Osteoblast (primary cell): ENCODE data around the gene NYNRIN. TPM values are rescaled to one million over a fixed set of nuclear protein-coding genes. Genes with fewer than 3 reads are reported as not detected.

Source experiments
- DNase-seq: peaks from one replicate; pipeline ENCODE4 v3.0.0; 2011; ENCODE audit warnings: low spot score, mixed read lengths; ENCODE audit not compliant: insufficient read length; ENCODE audit errors: missing footprints
- H2AFZ ChIP-seq: 2 replicates; pipeline ENCODE4 v1.6.0; 2011; ENCODE audit warnings: mild to moderate bottlenecking, low read length
- H3K27ac ChIP-seq: 2 replicates; pipeline ENCODE4 v1.5.1; 2011; ENCODE audit warnings: mild to moderate bottlenecking, low read depth, low read length, moderate library complexity
- H3K27me3 ChIP-seq: 2 replicates; pipeline ENCODE4 v1.6.0; 2012; ENCODE audit warnings: mild to moderate bottlenecking, control low read depth, inconsistent platforms, low read length, moderate library complexity; ENCODE audit not compliant: insufficient read depth
- H3K36me3 ChIP-seq: 2 replicates; pipeline ENCODE4 v1.5.1; 2011; ENCODE audit warnings: mild to moderate bottlenecking, low read length, control low read depth, moderate library complexity; ENCODE audit not compliant: insufficient read depth
- H3K4me1 ChIP-seq: 2 replicates; pipeline ENCODE4 v1.5.1; 2011; ENCODE audit warnings: mild to moderate bottlenecking, low read length, control low read depth, moderate library complexity; ENCODE audit not compliant: insufficient read depth
- H3K4me2 ChIP-seq: 2 replicates; pipeline ENCODE4 v1.6.0; 2011; ENCODE audit warnings: mild to moderate bottlenecking, low read length; ENCODE audit not compliant: insufficient read depth
- H3K4me3 ChIP-seq: fragments of 200-600 bp; sonication (generic); 3 replicates; pipeline ENCODE4 v1.5.1; 2012; ENCODE audit warnings: mild to moderate bottlenecking, low read length, inconsistent platforms; ENCODE audit not compliant: insufficient read depth
- H3K79me2 ChIP-seq: 2 replicates; pipeline ENCODE4 v1.6.0; 2012; ENCODE audit warnings: mild to moderate bottlenecking, low read length, control low read depth, inconsistent platforms; ENCODE audit not compliant: insufficient read depth
- H3K9me3 ChIP-seq: 2 replicates; pipeline ENCODE4 v1.5.1; 2011; ENCODE audit warnings: low read depth, low read length, control low read depth
- H4K20me1 ChIP-seq: 2 replicates; pipeline ENCODE4 v1.6.0; 2012; ENCODE audit warnings: mild to moderate bottlenecking, low read length, control low read depth; ENCODE audit not compliant: insufficient read depth
- CTCF ChIP-seq: IDR thresholded peaks from 2 replicates; pipeline ENCODE4 v1.5.1; 2011; ENCODE audit warnings: mild to moderate bottlenecking, low read depth, low read length, moderate library complexity; ENCODE audit errors: extremely low read depth
- total RNA-seq: library from RNA; depleted of rRNA; stranded (reverse); fragments of >200 nt; gene quantifications from 2 replicates; pipeline ENCODE4 v1.2.3, GENCODE V29; 2012

The NYNRIN gene
- total RNA-seq, 1 donor, result 7.2 TPM

- H4K20me1 ChIP-seq, result peaks cover 43% of the 10 kb centered on the region
- no peaks in the 10 kb centered on the region for H3K27me3 ChIP-seq
- H3K36me3 ChIP-seq, result peaks cover 57% of the 10 kb centered on the region
- H3K79me2 ChIP-seq, result peaks cover 4% of the 10 kb centered on the region
- no peaks in the 10 kb centered on the region for H3K4me1 ChIP-seq
- no peak overlapping the region for H3K27ac ChIP-seq
- H3K4me2 ChIP-seq, result no peak overlapping the region
- no peaks in the 10 kb centered on the region for H3K9me3 ChIP-seq
- no peak for TF ChIP-seq CTCF
- H3K4me3 ChIP-seq, result no peak overlapping the region
- no peak overlapping the region for H2AFZ ChIP-seq
- DNase-seq, result no peak
Observed at GRCh38 chr14:24378327-24378726, 20.5 kb upstream of the NYNRIN start.

GRCh38 chr14:24378981-24379906, 19.6 kb upstream of the NYNRIN start:
- H3K27me3 ChIP-seq, result no peaks in the 10 kb centered on the region
- H3K9me3 ChIP-seq, result no peaks in the 10 kb centered on the region
- no peak for TF ChIP-seq CTCF
- no peak overlapping the region for H3K4me3 ChIP-seq
- H2AFZ ChIP-seq, result no peak overlapping the region
- H3K79me2 ChIP-seq, result no peaks in the 10 kb centered on the region
- no peak overlapping the region for H3K4me2 ChIP-seq
- peaks cover 34% of the 10 kb centered on the region for H4K20me1 ChIP-seq
- H3K27ac ChIP-seq, result no peak overlapping the region
- peaks cover 47% of the 10 kb centered on the region for H3K36me3 ChIP-seq
- no peak for DNase-seq
- no peaks in the 10 kb centered on the region for H3K4me1 ChIP-seq

GRCh38 chr14:24379907-24380730, 18.7 kb upstream of the NYNRIN start:
- no peak for TF ChIP-seq CTCF
- Histone ChIP-seq H3K4me3 (no peak overlapping the region), H3K9me3 (no peaks in the 10 kb centered on the region), H3K36me3 (peaks cover 39% of the 10 kb centered on the region), H3K27ac (no peak overlapping the region), H3K27me3 (no peaks in the 10 kb centered on the region), H3K79me2 (no peaks in the 10 kb centered on the region), H3K4me1 (no peaks in the 10 kb centered on the region), H4K20me1 (peaks cover 26% of the 10 kb centered on the region), H2AFZ (no peak overlapping the region), H3K4me2 (no peak overlapping the region)
- no peak for DNase-seq
